Measurements from ENCODE around the gene GSTP1.
"Not testable (repeated sequence)": the region's sequence is repeated elsewhere in the genome, so short reads cannot be mapped to it uniquely, and the experiment has no call there.

GSTP1 gene

DNA sequence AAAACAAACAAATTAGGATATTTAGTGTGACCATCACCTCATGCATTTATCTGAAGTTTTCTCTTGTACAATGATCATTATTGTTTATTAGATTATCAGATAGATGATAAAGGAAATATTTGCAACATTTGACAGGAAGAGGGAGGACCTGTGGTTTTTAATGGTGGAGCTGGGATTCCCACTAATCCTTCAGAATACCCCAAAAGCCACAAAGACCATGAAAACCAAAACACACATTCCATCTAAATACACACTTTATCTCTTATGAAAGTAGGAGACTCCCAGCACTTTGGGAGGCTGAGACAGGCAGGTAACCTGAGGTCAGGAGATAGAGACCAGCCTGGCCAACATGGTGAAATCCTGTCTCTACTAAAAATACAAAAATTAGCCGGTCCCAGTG lies 15.5 kb downstream of the GSTP1 start:
- no peak for DNase-seq

DNA sequence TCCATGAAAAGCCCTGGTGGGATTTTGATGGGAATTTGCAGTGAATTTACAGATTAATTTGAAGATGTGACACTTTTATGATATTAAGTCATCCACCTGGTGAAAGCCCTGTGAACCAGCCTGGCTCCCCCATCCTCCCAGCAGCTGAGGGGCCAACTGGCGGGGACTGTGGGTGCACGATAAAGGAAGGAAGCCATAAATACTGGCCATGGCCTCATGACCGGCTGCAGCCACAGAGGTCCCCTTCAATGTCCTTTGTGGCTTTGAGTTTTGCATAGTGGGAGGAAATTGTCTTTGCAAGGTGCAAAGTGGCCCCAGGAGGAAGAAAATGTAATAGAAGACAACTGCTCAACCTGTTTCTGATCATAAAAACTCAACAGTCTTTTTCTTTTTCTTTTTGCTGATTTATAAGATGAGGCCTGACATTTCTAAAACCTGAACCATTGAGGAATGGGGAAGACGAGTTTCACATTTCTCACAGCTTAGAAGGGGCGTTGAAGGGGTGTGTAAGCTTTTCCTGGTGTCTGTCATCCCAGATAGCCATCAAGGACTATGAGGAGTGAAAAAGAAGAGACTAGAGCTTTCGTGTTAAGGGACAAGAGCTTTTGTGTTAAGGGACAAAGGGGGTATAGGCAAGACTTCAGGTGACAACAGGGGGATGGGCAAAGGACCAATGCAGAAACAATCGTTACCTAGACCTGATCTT lies 16.9 kb downstream of the GSTP1 start:
- no peak for DNase-seq

DNA sequence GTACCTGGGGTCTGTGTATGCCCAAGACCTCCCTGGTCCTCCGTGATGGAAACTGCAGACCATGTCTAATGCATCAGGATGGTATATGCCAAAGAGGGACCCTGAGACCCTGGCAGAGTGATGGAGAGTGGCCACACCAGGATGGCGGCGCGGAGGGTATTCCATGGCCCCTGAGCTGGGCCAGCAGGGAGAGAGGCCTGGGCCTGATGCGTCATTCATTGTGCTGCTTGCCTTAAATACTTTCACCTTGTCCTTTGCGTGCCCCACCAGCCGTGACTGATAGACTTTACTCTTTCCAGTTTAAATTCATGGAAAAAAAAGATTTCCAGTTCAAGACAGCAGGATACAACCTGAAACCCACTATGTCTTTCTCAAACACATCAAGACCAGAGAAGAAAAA lies 17.5 kb downstream of the GSTP1 start:
- no peak for DNase-seq

DNA sequence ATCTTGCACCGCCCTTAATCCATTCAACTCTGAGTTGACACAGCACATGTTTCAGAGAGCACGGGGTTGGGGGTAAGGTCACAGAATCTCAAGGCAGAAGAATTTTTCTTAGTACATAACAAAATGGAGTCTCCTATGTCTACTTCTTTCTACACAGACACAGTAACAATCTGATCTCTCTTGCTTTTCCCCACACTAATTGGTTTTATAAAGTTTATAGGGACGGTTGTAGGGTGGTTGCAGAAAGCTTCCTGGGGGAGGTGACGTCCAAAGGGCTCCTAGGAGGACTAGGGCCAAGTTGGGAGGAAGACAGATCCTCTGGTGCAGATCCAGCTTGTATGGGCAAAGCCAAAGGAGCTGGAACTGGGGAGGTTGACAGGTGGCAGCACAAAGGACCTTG lies 20.5 kb downstream of the GSTP1 start:
- not testable (repeated sequence) for DNase-seq

DNA sequence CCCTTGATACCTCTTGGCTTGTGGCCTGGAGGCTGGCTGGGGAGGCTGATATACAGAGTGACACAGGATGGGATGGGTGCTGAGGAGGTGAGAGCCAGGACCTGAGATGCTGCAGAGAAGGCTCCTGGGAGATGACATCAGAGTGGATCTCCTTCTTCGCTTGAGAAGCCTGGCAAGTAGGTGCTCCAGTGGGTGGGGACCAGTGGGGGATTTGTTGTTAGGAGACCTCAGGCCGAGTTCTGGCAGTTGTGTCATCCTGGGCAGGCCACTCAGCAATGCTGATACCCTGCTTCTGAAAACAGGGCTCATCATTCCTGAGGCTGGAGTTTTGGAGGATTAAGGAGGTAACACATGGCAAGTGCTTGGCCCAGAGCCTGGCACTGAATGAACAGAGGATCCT lies 21.2 kb downstream of the GSTP1 start:
- DNase-seq, result no peak

DNA sequence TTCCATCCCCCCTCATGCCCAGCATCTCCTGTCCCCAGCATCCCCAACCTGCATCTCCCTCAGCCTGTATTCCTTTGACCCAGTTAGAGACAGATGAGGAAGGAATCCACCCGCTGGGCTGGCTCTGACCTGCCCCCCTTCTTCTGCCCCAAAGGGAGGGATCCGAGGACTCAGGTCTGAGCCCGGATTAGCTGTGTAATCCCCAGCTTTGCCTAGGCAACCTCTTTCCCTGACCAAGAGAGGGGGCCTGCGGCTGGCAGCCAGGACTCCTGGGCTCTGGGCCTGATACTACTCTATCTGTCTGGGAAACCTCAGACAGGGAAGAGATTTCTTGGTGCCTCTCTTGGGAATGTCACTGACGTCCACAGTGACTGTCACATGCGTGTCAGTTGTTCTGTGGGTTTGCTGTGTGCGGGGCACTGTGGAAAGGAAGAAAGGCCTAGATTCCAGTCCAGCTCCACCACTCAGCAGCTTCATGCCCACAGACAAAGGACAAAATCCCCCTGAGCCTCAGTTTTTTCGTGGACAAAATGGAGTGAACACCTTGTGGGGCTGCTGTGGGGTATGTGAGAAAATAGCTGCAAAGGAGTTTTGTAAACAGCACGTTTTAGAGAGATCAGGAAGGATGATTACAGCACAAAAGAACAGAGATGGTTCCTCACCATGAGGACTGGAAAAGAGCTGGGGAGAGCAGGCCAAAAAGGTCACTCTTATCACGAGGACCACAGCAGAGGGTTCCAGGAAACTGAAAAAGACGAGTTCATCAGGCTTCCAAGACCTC lies 21.8 kb downstream of the GSTP1 start:
- DNase-seq, result no peak

DNA sequence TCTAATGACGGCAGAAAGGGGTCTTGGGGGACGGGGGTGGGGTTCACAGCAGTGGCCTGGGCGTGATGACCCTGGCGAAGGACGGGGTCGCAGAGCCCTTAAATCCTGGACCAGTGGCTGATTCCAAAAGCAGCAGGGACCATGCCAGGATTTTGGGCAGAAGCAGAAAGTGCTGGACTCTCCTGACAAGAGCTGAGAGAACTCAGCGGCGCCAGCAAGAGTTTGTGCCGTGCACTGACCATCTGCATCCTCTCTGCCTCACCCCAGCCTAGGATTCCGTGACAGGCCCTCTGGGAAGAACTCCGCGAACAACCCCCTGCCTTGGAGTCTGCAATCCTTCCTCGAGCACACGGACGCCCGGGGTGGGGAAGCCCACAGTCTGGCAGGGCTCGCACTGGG lies 22.5 kb downstream of the GSTP1 start:
- no peak for DNase-seq

DNA sequence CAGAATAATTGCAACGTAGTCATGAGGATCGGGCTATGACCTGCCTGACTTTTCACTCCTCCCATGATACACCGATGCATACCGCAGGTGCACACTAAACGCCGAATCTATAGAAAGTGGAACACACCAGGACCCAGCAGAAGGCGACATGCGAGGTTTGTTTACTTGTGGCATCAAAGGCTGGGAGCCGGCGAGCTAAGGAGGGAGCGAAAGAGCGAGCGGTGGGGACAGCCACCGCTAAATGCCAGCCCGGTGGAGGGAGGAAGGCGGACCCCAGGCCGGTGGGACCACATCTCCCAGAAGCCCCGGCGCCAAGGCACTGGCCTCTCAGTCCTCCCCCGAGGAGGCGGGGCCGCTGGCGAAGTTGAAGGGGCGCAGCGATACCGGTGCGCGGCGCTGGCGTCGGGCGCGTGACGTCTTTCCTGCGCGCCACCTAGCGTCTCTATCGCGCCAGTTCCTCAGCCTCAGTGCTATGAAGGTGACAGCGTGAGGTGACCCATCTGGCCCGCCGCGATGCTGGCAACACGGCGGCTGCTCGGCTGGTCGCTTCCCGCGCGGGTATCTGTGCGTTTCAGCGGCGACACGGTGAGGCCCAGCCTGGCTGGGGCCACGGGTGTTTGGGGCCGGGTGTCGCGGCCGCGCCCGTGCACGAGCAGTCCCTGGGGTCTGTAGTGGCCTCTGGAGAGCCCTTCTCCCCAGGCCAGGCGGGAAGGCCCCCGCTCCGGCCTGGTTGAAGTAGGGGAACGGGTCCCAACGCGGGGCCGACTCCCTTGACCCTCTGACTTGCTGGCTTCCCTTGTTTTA lies 23.1 kb downstream of the GSTP1 start, which contains the start of gene NDUFV1:
Gene NDUFV1, plus strand, starts transcription at position 445 of the 804 bp plus-strand sequence. Its CDS starts 69 bp downstream, at position 514.
- peak; percentile 91 for DNase-seq

DNA sequence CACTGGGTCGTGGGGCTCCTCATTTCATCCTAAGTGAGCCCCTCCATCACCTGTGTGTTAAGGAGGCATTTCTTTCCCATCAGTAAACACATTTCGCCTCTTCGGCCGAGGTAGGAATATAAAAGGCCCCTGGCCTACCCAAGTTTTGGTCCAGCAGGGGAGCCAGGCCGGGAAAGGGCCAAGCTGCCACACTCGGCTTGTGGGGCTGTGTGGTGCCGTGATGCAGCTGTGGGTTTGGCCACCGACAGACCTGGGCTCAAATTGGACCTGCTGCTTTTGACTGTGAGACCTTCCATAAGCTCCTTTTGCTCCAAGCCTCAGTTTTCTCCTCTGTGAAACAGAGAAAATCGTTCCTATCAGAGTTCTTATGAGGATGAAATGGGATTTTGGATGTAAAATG lies 23.9 kb downstream of the GSTP1 start:
- DNase-seq, result no peak

DNA sequence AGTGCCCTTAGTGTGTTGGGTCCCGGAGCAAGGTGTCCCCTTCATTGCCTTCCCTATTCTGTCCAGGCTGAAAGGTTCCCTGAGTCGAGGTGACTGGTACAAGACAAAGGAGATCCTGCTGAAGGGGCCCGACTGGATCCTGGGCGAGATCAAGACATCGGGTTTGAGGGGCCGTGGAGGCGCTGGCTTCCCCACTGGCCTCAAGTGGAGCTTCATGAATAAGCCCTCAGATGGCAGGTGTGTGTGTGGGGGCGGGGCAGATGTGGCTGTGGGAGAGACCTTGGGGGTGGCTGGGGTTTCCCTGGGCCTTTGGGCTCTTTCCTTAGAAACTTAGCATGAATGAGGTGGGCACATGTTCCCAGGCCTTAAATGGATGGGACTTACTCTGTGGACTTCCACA lies 24.9 kb downstream of the GSTP1 start:
- no peak for DNase-seq

DNA sequence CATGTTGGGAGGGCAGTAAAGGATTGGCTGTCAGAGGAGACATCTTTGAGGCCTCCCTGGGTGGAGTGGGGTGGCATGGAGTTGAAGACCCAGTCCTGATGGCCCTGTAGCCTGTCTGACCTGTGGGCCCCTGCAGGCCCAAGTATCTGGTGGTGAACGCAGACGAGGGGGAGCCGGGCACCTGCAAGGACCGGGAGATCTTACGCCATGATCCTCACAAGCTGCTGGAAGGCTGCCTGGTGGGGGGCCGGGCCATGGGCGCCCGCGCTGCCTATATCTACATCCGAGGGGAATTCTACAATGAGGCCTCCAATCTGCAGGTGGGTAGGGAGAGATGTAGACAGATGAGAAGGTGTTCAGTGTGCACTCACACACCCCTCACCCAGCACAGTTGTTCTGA lies 25.7 kb downstream of the GSTP1 start:
- no peak for DNase-seq

DNA sequence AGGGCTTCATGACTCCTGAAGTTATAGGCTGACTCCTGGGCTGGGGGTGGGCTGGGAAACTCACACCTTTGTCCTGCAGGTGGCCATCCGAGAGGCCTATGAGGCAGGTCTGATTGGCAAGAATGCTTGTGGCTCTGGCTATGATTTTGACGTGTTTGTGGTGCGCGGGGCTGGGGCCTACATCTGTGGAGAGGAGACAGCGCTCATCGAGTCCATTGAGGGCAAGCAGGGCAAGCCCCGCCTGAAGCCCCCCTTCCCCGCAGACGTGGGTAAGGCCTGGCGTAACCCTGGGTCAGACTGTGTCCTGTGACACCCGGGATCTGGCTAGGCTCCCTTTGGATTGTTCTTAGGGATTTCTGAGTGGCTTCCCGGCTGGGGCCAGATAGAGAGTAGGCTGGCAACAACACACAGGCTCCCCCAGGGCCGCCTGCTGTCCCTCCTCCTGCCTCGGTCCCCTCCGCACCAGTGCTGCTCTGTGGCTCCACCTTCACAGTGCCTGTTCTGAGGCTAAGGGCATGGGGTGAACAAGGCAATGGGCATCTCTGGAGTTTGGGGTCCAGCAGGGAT lies 26.8 kb downstream of the GSTP1 start:
- no peak for DNase-seq

DNA sequence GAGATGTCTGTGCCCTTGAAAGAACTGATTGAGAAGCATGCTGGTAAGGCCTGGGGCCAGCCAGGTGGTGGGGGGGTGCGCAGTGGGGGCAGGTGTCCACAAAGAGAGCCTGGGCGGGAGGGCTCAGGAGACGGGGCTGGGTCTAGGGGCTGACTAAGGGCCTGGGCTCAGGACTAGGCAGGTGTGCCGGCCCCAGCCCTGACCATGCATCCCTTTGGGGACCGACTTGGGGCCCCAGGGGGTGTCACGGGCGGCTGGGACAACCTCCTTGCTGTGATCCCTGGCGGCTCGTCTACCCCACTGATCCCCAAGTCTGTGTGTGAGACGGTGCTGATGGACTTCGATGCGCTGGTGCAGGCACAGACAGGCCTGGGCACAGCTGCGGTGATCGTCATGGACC lies 27.6 kb downstream of the GSTP1 start:
- no peak for DNase-seq

DNA sequence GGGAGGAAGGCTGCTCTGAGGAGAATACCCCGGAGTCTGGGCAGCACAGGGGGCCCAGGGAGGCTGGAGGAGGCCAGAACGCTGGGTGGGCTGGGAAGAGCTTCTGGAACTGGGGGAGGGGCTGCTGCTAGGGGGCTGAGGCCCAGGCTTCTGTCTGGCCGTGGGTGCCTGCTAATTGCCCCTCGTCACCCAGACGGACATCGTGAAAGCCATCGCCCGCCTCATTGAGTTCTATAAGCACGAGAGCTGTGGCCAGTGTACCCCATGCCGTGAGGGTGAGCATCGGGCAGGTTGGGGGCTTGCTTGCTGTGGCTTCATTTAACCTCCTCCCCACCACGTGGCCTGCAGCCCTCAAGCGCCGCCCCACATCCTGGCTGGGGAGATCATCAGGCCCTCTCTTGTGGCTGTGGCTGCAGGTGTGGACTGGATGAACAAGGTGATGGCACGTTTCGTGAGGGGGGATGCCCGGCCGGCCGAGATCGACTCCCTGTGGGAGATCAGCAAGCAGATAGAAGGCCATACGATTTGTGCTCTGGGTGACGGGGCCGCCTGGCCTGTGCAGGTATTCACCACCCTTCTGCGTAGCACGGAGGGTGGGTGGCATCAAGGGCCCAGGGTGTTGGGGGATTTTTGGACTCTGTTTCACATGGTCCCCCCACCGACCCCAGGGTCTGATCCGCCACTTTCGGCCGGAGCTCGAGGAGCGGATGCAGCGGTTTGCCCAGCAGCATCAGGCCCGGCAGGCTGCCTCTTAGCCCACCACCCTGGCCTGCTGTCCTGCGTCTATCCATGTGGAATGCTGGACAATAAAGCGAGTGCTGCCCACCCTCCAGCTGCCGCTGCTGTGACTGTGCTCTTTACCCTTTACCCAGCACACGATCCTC lies 28.3 kb downstream of the GSTP1 start:
- DNase-seq, result no peak

DNA sequence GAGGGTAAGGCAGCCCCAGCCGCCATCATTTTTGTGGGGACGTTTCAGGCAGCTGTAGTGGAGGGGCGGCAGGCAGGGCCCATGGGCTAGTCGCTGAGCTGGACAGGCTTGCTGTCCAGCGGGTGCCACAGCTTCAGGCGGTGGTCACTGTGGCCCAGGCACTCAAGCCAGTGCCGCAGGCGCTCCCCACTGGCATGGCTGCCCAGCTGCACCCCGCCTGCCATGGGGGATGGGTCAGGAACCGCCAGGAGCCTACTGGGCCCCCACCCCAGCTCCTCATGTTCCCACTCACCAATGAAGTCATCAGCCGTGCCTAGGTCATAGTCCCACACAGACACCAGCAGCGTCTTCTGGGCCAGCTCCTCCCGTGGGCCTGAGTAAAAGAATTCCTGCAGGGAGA lies 29.1 kb downstream of the GSTP1 start:
- no peak for DNase-seq

DNA sequence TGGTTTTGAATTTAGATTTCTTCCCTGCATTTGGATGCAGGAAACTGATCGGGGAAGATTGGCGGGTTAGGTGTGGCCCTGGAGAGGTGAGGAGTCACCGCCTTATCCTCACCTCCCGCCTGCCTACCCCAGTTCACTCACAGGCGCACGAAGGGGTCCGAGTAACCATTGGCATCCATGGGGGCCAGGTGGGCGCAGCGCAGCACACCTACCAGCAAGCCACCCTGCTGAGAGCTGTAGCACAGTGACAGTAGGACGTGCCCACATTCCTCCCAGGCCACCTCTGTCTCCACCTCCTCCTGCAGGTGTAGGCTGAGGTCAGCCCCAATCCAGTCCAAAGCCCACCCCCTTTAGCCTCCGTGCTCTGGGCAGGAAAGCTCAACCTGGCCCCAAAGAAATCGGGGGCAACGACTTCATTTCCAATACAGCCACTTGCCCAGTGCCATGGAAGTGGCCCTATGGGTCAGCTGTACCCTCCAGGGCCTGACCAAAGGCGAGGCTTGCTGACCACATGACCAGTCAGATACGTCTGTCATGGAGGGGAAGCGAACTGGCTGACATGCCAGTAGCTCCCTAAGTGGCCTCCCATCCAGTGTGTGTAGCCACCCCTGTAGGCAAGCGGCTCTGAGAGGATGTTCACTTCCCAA lies 29.8 kb downstream of the GSTP1 start:
- DNase-seq, result no peak

DNA sequence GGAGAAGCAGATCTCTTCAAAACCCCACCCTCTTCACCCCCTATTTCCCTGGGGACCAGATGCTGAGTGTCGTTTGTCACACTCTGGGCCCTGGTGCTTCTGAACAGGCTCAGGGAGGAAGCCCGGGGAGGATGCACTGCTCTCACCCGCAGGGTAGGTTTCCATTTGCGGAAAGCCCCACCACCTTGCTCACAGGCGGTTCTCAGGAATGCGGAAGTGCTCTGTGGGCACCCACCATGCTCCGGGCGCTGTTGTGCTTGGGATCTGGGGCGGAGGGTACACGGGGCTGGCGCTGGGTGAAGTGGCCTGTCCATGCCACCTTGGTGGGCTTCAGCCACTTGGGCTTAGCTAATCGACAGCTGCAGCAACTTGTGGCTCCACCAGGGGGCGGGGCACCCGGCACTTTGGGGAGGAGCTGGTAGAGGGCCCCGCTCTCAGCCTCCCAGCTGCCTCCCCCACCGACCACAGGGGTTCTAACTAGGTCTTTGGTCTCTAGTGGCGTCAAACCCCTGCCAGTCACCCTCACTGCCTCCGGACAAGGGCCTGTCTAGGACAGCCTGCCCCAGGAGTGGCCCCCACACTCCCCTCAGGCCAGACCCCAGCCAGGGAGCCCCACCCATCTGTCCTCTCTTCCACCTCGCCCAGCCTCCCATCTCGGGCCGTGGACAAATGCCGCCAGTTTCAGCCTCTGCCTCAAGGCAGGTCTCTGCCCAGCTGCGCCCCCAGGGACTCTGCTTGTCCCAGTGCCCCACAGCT lies 30.5 kb downstream of the GSTP1 start:
- DNase-seq, result peak; percentile 55

DNA sequence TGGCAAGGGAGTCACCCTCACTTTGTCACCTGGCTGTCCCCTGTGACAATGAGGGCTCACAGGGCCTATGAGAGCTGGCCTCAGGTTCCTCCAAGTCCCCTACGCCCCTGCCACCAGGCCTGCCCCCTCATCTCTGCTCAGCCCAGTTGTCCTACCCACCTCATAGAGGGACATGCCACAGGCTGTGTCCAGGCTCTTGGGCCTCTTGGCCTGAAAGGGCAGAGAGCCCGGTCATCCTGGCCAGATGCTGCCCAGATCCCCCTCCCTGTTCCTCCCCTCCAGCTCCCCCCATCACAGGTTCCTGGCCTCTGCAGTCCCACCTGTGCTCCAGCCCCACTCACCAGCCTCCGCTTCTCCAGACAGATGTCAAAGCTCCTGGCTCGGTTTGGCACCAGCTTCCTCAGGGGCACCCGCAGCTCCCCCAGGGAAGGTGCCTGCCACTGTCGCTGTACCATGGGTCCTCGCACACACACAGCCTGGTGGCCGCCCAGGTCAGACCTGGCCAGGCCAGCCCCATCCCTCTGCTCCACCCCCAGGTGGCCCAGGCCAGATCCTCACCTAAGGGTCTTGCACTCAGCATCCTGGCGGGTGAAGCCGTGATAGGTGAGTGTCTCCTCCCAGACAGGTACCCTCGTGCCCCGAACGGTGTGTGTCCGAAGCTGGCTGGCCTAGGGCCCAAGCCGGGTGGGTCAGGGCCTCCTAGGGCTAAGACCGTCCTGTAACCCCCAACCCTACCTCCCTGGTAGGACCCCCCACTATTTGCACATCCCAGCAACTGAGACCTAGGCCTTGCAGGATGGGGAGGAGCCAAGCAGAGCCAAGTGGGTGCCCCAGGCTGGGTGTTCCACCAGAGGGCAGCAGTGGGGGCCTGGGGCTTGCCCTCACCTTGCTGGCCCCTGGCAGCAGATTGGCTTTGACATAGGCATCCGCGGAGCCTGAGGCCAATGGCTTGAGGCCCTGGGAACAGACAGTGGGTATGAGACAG lies 31.4 kb downstream of the GSTP1 start:
- no peak for DNase-seq

DNA sequence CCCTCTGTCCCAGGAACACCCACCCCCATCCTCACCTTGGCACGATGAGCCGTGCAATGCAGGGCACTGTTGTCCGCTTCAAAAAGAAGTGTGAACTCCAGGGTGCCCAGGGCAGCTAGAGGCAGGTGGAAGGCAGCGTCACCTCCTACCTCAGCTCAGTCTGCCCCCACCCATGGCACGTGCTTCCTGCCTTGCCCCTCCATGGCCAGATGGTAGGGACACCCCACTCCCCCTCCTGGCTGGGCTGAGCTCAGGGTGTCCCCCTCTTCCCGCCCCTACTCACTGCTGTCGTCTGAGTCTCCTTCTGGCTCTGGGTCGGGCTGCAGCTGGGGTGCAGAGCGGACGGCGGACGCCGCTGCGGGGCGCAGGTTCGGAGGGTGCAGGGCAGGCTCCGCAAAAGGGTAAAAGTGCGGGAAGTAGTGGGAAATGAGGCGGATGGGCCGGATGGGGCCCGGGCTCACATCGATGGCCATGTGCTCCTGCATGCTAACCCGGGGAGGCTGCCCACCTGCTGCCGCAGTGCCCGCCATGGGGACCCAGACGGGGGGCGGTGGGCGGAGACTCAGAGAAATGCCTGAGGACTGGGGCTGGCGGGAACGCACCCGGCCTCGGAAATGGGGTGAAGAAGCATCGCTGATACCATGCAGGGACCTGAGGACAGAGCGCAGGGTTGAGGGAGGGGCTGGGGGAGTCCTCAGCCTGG lies 32.3 kb downstream of the GSTP1 start:
- DNase-seq, result no peak
